Stomach (tissue), 9 donors: Measurements from ENCODE around the gene TSPAN7. TPM values are rescaled to one million over a fixed set of nuclear protein-coding genes. Genes with fewer than 3 reads are reported as not detected.

Experiments used
- DNase-seq, 2 donors: peaks; one replicate each; pipeline versions ENCODE4 v3.0.0 to v3.0.0-alpha.2; 2013 to 2019
- H3K27ac ChIP-seq, 5 donors: fragments of 200-600 bp in 4 of 5; sonication (generic) in 4 of 5; one replicate each; pipeline ENCODE4 v1.5.1; 2013 to 2019; ENCODE audit warnings: mild to moderate bottlenecking in 1 of 5, moderate library complexity in 1 of 5
- H3K27me3 ChIP-seq, 3 donors: fragments of 200-600 bp; sonication (generic); one replicate each; pipeline ENCODE4 v1.5.1; 2017 to 2019; ENCODE audit warnings: mixed run types in 1 of 3
- H3K36me3 ChIP-seq, 4 donors: fragments of 200-600 bp; sonication (generic); 1 replicate in 3 of 4; 2 replicates in 1 of 4; pipeline ENCODE4 v1.5.1; 2016 to 2019
- H3K4me1 ChIP-seq, 4 donors: fragments of 200-600 bp; sonication (generic); one replicate each; pipeline ENCODE4 v1.5.1; 2016 to 2019
- H3K4me3 ChIP-seq, 4 donors: fragments of 200-600 bp; sonication (generic) in 3 of 4; one replicate each; pipeline ENCODE4 v1.5.1; 2016 to 2019; ENCODE audit warnings: mild to moderate bottlenecking in 1 of 4
- H3K9me3 ChIP-seq, 4 donors: fragments of 200-600 bp; sonication (generic); one replicate each; pipeline ENCODE4 v1.5.1; 2016 to 2019
- EP300 ChIP-seq: sonication (generic); formaldehyde crosslinking; IDR thresholded peaks from one replicate; pipeline ENCODE4 v1.6.1; 2017; ENCODE audit warnings: antibody characterized with exemption
- POLR2A ChIP-seq, 4 donors: fragments of 450-650 bp; IDR thresholded peaks; one replicate each; pipeline ENCODE4 v1.6.1; 2016; ENCODE audit warnings: antibody characterized with exemption in 4 of 4, control low read depth in 2 of 4, mild to moderate bottlenecking in 1 of 4, moderate library complexity in 1 of 4
- POLR2AphosphoS5 ChIP-seq, 3 donors: sonication (generic); formaldehyde crosslinking; IDR thresholded peaks; one replicate each; pipeline ENCODE4 v1.6.1; 2016; ENCODE audit warnings: antibody characterized with exemption in 3 of 3
- WGBS, 5 donors: extraction: QIAGEN DNeasy Blood & Tissue Kit in 3 of 5; methylation state at CpG; one replicate each; pipeline versions ENCODE4 v1.1.5 to v1.1.7; 2013 to 2018; 5-methylcytosine and 5-hydroxymethylcytosine counted together
- intact Hi-C: fragments of 100-400 bp; cut with DNase I; formaldehyde crosslinking; loops from one replicate; pipeline ENCODE4 v1.15.1; 2023; ENCODE audit warnings: low total_unique reads
- polyA plus RNA-seq, 3 donors: library from polyadenylated mRNA; stranded (reverse); fragments of 200-250 nt; gene quantifications; one replicate each; pipeline ENCODE4 v1.2.3, GENCODE V29; 2013
- total RNA-seq, 5 donors: library from RNA; depleted of rRNA; stranded (reverse); fragments of >200 nt; gene quantifications; one replicate each; pipeline versions ENCODE4 v1.1.0 to v1.2.3, GENCODE V29; 2014 to 2016
- TF ChIP-seq, protein P1 (sequence below), 7 experiments: fragments of 450-650 bp in 4 of 7; fragments of 200-600 bp in 3 of 7; sonication (generic) in 3 of 7; IDR thresholded peaks; one replicate each; pipeline ENCODE4 v1.5.1; 2016 to 2019; ENCODE audit warnings: antibody characterized with exemption in 7 of 7, control low read depth in 2 of 7, mild to moderate bottlenecking in 1 of 7
- donor health status: healthy with polysubstance abuse.
- donor health status: Bipolar disorder and iron deficiency.
- donor health status: healthy.

TSPAN7 gene
- total and polyA plus RNA-seq, 8 donors = 0.45 to 35.9 (median 12.0) TPM; not detected in 1

DNA sequence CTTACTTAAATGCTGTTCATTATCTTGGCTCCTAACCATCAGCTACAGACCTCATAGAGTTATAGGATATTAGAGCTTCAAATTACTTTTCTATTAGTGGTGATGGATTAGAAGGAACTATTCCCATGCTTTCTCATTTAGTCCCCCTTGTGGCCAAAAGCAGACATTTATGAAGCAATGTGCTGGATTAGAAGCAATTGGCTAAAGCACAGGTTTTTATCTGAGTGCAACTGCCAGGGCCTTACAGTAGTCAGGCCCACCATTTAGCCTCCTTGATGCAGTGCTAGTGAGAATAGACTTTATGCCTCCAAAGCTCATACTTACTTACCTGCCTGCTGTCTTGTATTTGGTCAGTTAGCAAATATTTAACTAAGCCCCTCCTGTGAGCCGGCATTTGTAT lies 93.0 kb downstream of the TSPAN7 start:
- Histone ChIP-seq H3K27me3 (peaks cover 0 to 4% (median 0%) of the 10 kb centered on the region in 3 donors), H3K4me3 (no peak overlapping the region), H3K9me3 (no peaks in the 10 kb centered on the region), H3K36me3 (no peaks in the 10 kb centered on the region), H3K4me1 (peaks cover 0 to 4% (median 0%) of the 10 kb centered on the region in 4 donors), H3K27ac (no peak overlapping the region)
- intact Hi-C loops = no loop called here
- peak in 1 of 2 donors; percentile 58 for DNase-seq
- TF ChIP-seq, protein P1, sequence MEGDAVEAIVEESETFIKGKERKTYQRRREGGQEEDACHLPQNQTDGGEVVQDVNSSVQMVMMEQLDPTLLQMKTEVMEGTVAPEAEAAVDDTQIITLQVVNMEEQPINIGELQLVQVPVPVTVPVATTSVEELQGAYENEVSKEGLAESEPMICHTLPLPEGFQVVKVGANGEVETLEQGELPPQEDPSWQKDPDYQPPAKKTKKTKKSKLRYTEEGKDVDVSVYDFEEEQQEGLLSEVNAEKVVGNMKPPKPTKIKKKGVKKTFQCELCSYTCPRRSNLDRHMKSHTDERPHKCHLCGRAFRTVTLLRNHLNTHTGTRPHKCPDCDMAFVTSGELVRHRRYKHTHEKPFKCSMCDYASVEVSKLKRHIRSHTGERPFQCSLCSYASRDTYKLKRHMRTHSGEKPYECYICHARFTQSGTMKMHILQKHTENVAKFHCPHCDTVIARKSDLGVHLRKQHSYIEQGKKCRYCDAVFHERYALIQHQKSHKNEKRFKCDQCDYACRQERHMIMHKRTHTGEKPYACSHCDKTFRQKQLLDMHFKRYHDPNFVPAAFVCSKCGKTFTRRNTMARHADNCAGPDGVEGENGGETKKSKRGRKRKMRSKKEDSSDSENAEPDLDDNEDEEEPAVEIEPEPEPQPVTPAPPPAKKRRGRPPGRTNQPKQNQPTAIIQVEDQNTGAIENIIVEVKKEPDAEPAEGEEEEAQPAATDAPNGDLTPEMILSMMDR (IDR thresholded peaks at IDR 0.05) = peak in 4 of 7 experiments; percentile 16 to 31 (median 22)
- no peak for TF ChIP-seq POLR2A (IDR thresholded peaks at IDR 0.05)
- TF ChIP-seq EP300 = no peak
- no peak for TF ChIP-seq POLR2AphosphoS5 (IDR thresholded peaks at IDR 0.05)
- 48 to 65% (median 55%) methylated on average over 1 of the region's 1 CpG for WGBS, 5 donors

DNA sequence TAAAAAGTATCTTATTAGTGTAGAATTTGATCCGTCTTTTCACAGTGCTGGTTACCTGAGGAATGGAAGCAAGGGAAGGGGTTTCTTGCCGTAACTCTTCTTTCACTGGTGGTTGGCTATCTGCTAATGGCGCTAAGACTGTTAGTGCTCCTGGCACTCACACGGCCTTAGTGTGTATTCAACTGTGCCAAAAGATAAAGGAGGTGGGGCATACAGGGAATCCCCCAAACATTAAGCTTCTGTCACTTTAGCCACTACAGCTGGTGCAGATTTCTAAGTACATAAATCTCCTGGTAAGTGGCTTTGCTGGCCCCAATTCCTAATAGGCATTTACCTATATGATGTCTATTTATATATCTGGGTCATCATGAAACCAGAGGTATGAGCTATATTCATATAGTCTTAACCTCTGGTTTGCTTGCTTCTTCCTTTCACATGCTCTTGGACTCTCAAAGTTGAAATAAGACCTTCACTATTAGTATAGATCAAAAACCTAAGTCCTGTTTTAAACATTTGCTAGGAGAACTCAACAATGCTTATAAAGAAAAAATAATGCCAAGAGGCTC lies 95.1 kb downstream of the TSPAN7 start:
- Histone ChIP-seq H3K27ac (no peak overlapping the region), H3K4me3 (no peak overlapping the region), H3K36me3 (no peaks in the 10 kb centered on the region), H3K27me3 (peaks cover 0 to 4% (median 0%) of the 10 kb centered on the region in 3 donors), H3K4me1 (peaks cover 0 to 4% (median 0%) of the 10 kb centered on the region in 4 donors), H3K9me3 (no peaks in the 10 kb centered on the region)
- no peak for DNase-seq
- TF ChIP-seq, protein P1 (IDR thresholded peaks at IDR 0.05) = no peak
- TF ChIP-seq POLR2AphosphoS5 (IDR thresholded peaks at IDR 0.05) = no peak
- no peak for TF ChIP-seq EP300
- TF ChIP-seq POLR2A (IDR thresholded peaks at IDR 0.05) = no peak
- intact Hi-C loops = no loop called here
- WGBS, 5 donors = 35 to 42% (median 36%) methylated on average over 4 of the region's 4 CpGs

DNA sequence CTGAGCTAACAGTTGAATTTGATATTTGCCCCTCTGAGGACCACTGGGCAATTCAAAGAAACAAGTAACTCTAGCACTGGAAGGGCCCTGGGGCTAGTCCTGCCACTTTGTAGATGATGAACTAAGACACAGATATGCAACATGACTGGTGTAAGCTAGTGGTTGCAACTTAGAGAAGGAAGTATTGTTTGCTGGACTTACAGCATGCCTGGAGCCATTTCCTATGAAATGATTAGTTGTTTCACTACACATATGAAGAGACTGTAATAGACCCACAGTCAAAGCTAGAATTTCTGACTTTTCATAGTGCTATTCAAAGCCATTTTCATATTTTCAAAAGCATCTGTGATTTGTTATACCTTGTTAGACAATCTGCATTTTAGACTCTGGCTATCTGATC lies 96.2 kb downstream of the TSPAN7 start:
- Histone ChIP-seq H3K27me3 (peaks cover 0 to 4% (median 0%) of the 10 kb centered on the region in 3 donors), H3K36me3 (no peaks in the 10 kb centered on the region), H3K4me3 (no peak overlapping the region), H3K9me3 (no peaks in the 10 kb centered on the region), H3K4me1 (peaks cover 0 to 4% (median 0%) of the 10 kb centered on the region in 4 donors), H3K27ac (no peak overlapping the region)
- DNase-seq = no peak
- TF ChIP-seq POLR2AphosphoS5 (IDR thresholded peaks at IDR 0.05) = no peak
- TF ChIP-seq EP300 = no peak
- no peak for TF ChIP-seq POLR2A (IDR thresholded peaks at IDR 0.05)
- TF ChIP-seq, protein P1 (IDR thresholded peaks at IDR 0.05) = no peak
- intact Hi-C loops = no loop called here

DNA sequence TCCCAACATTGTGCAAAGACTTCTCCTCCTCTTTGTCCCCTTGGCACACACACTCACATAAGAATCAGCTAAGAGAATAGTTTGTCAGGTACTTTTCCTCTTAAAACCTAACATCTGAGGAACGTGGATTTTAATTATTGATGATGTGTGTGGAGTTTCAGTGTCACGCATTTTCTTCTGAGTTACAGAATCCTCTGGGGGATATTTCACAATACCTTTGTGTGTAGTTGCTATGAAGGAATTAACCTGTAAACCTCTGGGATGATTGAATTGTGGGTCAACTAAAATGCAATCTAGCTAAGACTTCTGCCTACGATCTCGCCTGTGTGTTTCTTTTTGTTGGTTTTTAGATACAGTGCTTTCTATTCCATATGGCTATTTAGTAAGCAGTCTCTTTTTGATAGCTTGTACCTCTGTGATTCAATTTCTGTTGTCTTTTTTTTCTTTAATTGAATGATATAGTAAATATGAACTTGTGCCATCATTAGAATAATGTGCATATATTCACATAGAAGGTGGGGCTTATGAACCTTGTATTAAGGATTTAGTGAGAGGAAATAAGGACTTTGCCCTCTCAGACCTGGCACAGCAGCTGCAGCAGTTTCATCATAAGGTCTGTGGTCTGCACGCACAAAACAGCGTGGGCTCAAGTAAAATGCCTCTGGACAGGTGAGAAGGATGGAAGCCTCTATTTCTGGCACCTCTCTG lies 99.2 kb downstream of the TSPAN7 start:
- TF ChIP-seq, protein P1 (IDR thresholded peaks at IDR 0.05) = no peak
- TF ChIP-seq EP300 = no peak
- TF ChIP-seq POLR2A (IDR thresholded peaks at IDR 0.05) = no peak
- TF ChIP-seq POLR2AphosphoS5 (IDR thresholded peaks at IDR 0.05) = no peak
- Histone ChIP-seq H3K27me3 (no peaks in the 10 kb centered on the region), H3K9me3 (no peaks in the 10 kb centered on the region), H3K4me1 (peaks cover 0 to 3% (median 0%) of the 10 kb centered on the region in 4 donors), H3K36me3 (no peaks in the 10 kb centered on the region), H3K4me3 (no peak overlapping the region), H3K27ac (no peak overlapping the region)
- intact Hi-C loops = no loop called here
- peak in 1 of 2 donors; percentile 28 for DNase-seq
- 40 to 59% (median 50%) methylated on average over 6 of the region's 6 CpGs for WGBS, 5 donors
